ENCODE results near the gene MAGT1.
A peak's percentile ranks its signal among the peaks of the same experiment; 100 is the strongest.
"Not testable (repeated sequence)": the region's sequence is repeated elsewhere in the genome, so short reads cannot be mapped to it uniquely, and the experiment has no call there.

Gene MAGT1

DNA sequence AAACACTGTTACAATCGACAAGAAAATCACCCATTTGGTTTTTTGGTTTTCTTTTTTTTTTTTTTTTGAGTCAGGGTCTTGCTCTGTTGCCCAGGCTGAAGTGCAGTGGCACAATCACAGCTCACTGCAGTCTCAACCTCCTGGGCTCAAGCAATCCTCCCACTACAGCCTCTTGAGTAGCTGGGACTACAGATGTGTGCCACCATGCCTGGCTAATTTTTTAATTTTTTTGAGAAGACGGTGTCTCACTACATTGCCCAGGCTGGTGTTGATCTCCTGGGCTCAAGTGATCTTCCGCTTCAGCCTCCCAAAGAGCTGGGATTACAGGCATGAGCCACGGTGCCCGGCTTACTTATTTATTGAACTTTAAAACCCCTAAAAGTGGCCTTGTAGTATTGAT lies 63.7 kb downstream of the MAGT1 start:
- DNase-seq (ENCODE audit: low spot score), result not testable (repeated sequence)

GRCh38 chrX:77821989-77822388 lies 73.2 kb downstream of the MAGT1 start:
- DNase-seq (ENCODE audit: low spot score), result not testable (repeated sequence)

GRCh38 chrX:77820091-77820727 lies 75.0 kb downstream of the MAGT1 start:
- no peak for DNase-seq (ENCODE audit: low spot score)

DNA sequence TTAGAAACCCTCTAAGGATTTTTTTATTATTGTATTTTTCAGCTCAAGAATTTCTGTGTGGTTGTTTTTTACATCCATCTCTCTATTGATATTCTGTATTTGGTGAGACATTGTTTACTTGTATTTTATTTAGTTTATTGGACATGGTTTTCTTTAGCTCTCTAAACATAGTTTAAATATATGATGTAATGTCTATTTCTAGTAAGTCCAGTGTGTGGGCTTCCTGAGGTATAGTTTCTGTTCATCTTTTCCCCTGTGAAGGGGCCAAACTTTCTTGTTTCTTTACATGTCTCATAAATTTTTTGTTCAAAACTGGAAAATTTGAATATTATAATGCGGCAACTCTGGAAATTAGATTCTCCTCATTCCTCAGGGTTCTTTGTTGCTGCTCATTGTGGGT lies 81.0 kb downstream of the MAGT1 start:
- DNase-seq (ENCODE audit: low spot score), result no peak

DNA sequence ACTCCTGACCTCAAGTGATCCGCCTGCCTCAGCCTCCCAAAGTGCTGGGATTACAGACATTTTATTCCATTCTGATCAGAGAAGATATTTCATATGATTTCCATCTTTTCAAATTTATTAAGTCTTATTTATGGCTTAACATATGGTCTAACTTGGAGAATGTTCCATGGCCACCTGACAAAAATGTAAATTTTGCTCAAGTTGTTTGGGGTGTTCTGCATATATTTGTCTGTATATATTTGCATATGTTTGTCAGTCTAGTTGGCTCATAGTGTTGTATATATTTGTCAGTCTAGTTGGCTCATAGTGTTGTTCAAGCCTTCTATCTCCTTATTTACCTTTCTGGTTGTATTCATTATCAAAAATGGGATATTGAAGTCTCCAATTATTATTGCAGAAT lies 93.0 kb downstream of the MAGT1 start:
- no peak for DNase-seq (ENCODE audit: low spot score)

- no peak for DNase-seq (ENCODE audit: low spot score)
These were observed 100.1 kb downstream of the MAGT1 start for GRCh38 chrX:77795124-77795523.

DNA sequence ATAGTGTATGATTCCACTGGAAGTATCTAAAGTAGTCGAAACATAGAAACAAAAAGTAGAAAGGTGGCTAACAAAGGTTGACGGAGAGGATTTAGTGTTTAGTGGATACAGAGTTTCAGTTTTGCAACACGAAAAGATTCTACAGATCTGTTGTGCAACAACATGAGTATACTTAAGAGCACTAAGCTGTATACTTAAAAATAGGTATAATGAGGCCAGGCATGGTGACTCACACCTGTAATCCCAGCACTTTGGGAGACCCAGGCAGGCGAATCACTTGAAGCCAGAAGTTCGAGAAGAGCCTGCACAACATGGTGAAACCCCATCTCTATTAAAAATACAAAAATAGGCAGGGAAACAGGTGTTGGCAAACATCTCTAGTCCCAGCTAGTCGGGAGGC lies 101.3 kb downstream of the MAGT1 start:
- no peak for DNase-seq (ENCODE audit: low spot score)

GRCh38 chrX:77788050-77788449 lies 107.2 kb downstream of the MAGT1 start:
- peak; percentile 20 for DNase-seq (ENCODE audit: low spot score)

DNA sequence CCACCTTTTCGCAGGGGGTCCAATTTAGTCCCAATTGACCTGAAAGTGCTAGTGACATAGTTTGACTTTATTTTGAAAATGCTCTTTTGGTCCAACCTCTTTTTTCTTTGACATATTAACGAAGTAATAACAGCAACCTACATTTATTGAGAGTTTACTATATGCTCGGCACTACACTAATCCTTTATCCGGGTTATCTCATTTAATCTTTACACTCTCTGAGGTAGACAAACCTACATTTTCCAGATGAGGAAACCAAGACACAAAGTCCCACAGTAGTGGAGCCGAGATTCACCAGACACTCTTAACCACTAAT lies 108.9 kb downstream of the MAGT1 start:
- DNase-seq (ENCODE audit: low spot score), result no peak

DNA sequence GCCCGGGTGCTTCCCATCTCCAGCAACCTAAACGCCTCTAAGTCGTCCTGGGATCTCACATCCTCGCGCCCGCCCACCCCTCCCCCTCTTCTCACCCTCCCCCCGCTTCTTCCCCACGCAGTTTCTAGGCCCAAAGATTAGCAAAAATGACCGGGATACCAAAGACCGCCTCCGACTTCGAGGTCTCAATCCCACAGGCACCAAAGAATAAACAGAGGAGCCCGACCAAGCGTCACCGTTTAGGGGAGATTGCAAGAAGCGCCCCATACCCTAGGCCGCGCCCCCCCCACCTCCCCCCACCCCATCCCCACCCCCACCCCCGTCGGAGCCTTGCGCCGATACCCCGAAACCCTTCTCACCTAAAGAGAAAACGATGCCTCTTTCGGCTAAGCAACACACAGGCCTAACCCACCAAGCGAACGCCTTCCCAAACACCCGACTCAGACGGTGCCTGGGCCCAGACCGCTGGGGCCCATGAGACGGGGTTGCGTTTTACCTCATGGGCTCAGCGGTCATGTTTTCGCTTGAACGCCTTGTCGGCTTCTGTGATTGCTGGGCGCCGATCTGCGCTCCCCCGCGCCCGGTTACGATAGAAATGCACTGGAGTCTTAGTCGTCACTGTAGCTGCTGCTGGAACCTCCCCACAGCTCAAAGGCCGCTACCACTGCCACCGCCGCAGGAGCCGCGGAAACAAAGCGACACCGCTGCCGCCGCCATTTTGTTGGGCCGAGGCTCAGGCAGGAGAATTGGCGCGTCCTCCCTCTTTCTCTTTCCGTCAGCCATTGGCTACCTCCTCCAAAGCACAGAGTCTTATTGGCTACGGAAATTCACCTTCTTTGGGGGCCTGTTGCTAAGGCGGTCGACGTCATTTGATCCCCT lies 109.5 kb downstream of the MAGT1 start, which contains the start of gene ATRX:
Gene ATRX, minus strand, starts transcription at position 731 of the 879 bp plus-strand sequence. Its CDS starts 215 bp downstream, at position 516.
- DNase-seq (ENCODE audit: low spot score), result peak; percentile 88

DNA sequence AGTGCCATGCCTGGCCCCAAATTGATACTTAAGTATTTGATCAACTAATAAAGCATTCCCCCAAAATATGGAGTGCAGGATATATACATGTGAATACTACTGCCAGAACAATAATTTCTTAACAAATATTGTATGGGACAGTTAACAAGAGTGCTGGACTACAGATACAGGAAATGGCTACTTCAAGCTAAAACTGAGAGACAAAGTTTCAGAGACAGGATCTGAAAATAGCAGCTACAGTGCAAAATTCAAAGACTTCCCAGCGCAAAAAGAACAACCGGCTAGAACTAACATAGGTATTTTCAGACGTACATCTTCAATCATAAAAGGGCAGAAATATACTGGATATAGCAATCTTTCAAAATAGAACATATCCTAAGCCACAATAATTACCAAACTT lies 115.5 kb downstream of the MAGT1 start:
- DNase-seq (ENCODE audit: low spot score), result no peak

DNA sequence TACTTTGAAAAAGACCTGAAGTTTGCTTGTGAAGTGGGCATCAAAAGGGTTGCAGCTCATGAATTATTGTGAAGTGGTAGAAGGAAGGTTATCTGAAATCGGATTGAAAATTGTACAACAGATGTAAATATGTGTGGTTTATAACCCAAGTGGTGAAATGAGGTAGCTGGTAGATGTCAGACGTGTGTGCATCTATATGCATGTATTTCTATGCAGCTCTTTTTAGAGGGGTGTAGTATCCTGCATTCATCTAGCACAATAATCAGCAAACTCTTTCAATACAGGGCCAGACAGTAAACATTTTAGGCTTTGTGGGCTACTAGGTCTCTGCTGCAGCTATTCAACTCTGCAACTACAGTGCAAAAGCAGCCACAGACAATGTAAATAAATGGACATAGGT lies 118.6 kb downstream of the MAGT1 start:
- DNase-seq (ENCODE audit: low spot score), result no peak

Measured in RKO (cell line).